GM21526 (cell line): ENCODE data around the gene ITGA11.

Experiments used
- ATAC-seq: cut with Tn5 transposase; IDR thresholded peaks from one replicate; pipeline ENCODE4 v1.9.1; 2021; ENCODE audit warnings: moderate library complexity; ENCODE audit not compliant: unreplicated experiment, low FRiP score

ITGA11 gene

DNA sequence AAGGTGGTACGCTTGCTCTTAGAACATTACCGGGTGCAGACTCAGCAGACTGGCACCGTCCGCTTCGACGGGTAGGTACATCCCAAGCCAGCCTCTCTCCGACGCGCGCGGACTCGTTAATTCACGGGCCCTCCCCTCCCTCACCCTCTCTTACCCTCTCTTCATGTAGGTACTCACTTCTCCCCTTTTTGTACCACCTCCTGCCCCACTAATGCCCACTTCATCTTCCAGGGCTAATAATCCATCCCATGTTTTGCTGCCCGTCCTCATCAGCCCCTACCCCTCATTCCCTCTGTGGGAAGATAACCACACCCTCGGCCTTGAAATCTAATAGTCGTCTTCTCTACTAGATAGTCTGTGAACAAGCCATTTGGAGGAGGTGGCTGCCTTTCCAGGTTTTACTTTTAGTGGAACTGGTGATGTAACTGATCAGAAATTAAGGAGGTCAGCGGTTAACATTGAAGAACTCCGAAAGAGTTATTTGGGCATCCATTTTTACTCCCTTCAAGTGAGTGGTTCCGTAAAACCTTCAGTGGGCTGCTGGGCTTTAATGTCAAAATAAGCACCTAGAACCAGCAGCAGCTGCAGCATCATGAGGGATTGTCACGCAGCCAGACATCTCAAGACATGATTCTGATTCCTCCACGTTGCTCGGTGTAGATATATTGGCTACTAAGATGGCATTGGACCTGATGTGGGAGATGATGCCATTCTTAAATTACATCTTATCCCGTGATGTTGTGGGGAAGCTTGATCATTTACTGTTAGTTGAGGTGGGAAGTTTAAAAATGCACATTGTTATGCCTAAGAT lies 153.2 kb downstream of the ITGA11 start:
- no peak for ATAC-seq

DNA sequence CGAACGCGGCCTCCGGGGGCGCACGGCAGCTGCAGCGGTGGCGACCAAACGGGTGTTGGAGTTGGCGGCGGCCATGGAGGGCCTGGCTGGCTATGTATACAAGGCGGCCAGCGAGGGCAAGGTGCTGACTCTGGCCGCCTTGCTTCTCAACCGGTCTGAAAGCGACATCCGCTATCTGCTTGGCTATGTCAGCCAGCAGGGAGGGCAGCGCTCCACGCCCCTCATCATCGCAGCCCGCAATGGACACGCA lies 153.7 kb downstream of the ITGA11 start:
- ATAC-seq: no peak

- ATAC-seq: peak; percentile 76
These were observed 154.2 kb downstream of the ITGA11 start, which contains the start of gene FEM1B for GRCh38 chr15:68277603-68278344. FEM1B (plus strand) TSS chr15:68277745; CDS start chr15:68278418, 673 bp downstream.

DNA sequence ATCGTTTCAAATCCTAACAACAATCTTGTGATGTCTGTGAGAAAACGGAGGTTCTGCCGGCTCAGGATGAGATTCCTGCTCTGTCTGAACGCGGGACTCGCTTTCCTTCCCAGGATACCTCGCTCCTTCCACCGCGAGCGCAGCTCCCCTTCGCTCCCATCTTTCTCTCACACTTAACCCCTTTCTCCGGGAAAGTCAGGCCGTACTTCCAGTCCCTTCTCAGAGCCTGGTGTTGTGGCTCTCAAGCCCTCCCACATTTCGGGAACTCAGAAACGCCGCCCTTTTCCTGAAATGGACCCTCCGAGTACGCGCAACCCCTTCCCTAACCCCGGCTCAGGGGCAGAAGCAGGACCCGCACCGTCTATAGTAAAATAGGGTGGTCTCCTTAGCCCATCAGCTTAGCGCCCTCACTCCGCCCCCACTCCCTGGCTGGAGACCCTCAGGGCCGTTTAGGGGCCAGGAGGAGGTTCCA lies 154.8 kb downstream of the ITGA11 start:
- no peak for ATAC-seq

- ATAC-seq: no peak
These were observed 155.3 kb downstream of the ITGA11 start for GRCh38 chr15:68276668-68277067.

DNA sequence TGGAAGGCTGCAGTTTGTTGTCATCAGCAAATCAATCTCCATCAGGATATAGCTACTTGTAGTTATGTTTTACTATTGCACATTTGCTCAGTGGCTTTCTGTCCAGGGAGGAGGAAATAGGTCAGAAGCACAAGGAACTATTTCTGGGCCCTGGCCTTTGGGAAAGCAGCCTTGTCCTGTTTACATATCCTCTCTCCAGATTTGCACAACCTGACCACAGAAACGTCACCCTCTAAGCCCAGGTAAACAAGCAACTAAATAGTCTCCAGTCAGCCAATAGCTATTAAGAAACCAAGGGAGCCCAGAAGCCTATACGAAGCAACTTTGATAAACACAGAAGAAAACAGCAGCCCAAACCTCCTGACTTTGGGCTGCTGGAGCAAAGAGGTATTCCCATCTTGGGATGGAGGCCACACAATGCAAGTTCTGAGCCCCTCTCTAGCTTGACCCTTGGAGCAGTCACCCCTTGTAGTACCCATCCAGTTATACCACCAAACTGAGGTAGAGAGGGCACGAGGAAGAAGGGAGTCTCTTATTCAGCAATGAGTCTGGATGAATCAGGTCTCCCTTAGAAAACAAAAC lies 156.7 kb downstream of the ITGA11 start:
- ATAC-seq: no peak

DNA sequence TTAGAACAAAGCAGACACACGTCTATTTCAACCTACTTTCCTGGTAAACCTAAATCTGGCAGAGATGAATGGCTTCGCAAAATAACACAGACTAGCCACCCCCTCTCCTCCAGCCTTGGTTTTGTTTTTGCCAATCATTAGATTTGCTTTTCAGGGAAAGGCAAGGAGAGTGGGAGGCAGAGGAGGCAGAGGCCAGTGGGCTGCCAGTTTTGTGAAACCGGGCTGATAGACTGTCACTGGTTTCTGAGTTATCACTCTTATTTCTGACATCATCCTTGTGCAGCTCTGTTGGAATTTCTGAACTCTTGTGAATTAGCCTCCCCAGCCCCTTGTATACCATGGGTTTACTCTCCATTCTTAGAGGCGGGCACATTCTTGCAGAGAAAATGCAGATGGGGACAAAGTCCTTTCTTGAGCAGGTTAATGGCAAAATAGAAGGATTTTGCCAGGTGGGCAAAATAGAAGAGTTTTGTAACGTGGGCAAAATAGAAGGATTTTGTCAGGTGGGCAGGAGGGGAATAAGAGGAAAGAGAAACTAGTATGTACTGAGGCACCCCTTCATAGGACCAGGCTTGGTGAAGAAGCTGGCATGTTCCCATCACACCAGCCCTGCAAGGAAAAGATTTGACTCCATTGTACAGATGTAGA lies 157.6 kb downstream of the ITGA11 start:
- ATAC-seq: no peak

DNA sequence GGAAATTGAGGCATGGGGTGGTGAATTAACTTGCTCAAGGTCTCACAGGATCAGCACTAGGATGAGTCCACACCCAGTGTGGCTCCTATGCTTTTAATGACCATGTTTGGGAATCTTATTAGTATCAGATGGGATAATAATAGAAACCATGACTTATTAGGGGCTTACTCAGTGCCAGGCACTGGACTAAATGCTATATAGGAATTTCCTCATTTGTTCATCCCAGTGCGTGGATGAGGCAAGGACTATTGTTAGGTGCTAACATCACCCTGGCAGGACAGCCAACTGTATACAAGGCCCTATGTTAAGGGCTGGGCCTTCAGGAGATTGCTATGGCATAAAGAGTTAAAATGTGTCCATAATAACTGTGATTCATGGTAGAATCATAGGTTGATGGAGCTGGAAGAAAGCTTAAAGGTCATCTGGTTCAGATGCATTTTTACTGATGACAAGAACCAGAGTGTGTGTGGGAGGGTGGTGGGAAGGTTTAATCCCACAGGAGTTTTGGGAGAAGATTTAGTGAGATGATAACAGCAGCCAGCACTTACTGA lies 159.2 kb downstream of the ITGA11 start:
- no peak for ATAC-seq

DNA sequence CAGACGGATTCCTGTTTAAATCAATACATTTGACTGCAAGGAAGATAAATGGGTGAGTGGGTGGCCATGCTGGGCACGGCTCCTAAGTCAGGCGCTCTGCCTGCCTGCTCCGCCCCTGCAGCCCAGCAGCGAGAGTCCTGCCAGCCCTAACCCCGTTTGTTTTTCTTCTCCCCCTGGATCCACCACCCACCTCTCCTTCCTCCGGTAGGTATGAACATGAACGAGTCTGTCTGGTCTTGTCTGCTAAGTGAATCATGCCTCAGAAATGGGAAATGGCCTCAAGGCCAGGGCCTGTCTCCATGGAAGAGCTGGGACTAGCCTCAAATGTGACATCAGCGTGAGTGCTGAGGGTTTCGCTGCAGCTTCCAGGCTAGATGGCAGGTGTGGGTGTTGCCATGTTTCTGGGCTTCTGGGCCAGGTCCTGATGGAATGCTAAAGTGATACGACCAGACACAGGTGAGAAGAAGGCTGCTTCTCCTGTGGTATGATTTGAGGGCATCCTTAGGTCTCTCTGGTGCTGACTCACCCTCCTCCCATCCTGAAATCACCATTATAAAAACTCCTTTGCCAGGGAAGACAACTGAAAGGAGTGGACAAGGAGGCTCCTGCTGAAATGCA lies 160.0 kb downstream of the ITGA11 start:
- no peak for ATAC-seq

GRCh38 chr15:68268405-68268804 lies 163.6 kb downstream of the ITGA11 start:
- no peak for ATAC-seq

GRCh38 chr15:68265674-68266073 lies 166.3 kb downstream of the ITGA11 start:
- ATAC-seq: no peak

- ATAC-seq: no peak
These were observed 166.9 kb downstream of the ITGA11 start for GRCh38 chr15:68265081-68265480.

GRCh38 chr15:68264282-68264681 lies 167.7 kb downstream of the ITGA11 start:
- ATAC-seq: no peak

DNA sequence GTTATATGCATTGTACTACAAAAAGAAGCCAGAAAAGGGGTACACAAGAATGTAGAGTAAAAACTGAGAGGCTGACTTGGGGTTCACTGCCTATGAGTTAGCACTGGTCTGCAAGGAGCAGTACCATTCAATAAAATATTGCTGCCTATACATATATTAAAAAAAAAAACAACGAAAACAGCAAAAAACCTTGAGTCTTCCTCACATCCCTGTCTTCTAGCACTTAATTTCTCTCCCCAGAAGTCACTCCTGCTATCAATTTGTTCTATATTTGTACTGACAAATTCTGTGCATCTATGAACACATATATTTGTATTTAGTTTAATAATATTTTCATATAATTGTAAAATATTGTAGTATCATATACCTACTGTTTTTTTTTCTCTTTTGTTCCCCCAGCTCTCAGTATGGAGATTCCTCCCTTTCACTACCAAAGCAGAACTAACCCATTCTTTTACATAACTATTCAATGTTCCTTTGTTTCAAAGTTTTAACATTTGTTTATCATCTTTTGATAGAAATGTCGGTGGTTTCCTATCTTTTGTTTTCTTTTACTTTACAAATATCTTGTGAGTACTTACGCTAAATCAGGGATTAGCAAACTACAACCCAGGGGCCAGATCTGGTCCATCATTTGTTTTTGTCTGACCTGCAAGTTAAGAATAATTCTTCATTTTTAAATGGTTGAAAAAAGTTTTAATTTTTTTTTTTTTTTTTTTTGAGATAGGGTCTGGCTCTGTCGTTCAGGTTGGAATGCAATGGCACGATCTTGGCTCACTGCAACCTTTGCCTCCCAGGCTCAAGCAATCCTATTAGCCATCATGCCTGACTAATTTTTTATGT lies 169.2 kb downstream of the ITGA11 start:
- no peak for ATAC-seq

GRCh38 chr15:68261980-68262379 lies 170.0 kb downstream of the ITGA11 start:
- ATAC-seq: no peak

- ATAC-seq: no peak
These were observed 170.7 kb downstream of the ITGA11 start for GRCh38 chr15:68261241-68261640.

- no peak for ATAC-seq
These were observed 172.1 kb downstream of the ITGA11 start for GRCh38 chr15:68259883-68260282.

- no peak for ATAC-seq
These were observed 173.3 kb downstream of the ITGA11 start for GRCh38 chr15:68258692-68259091.

DNA sequence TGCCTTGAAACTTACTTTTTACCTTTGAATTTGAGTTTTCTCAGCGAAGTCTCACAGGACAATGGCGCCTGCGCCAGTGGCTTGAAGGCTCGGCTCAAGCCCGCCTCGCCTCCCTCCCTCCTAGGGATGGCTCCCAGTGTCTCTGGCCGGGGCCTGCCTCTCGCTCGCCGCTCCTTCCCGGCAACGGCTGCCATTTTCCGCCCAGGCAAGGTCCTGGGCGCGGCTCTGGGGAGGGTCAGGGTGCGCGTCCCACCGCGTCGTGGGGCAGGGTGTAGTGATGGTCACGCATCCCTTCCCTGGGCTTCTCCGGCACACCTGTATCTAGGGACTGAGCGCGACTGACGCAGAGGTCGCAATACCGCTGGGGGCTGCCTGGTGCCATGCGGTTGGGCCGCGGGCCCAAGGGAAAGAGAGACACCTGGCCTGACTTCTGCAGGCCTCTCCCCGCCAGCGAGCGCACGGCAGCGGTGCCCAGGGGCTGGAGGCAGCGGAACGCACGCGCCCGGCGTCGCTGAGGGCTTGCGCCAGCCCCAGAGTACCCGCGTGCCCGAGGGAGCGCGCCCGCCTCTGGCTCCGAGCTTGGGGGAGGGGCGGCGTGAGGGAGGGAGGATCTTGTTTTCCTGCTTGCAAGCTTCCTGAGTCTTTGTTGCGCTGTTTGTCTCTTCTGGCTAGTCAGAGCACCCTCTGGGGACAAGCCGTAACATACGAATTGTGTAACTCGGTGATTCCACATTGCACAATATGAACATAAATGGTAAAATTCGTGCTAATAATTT lies 175.1 kb downstream of the ITGA11 start:
- ATAC-seq: no peak
